Memory B cell (primary cell): Measurements from ENCODE around the gene ECHS1.
"Not testable (repeated sequence)": the region's sequence is repeated elsewhere in the genome, so short reads cannot be mapped to it uniquely, and the experiment has no call there.

Experiments
- ATAC-seq: fragments of 150-1000 bp; cut with Tn5 transposase; 2 replicates; pipeline ENCODE4 v1.10.0; 2021; ENCODE audit warnings: low read depth, mild to moderate bottlenecking, moderate library complexity
- DNase-seq, 2 donors: peaks; one replicate each; pipeline ENCODE4 v3.0.0; 2022; ENCODE audit warnings: low spot score in 2 of 2
- H3K27ac Mint-ChIP-seq: one replicate; pipeline ENCODE4 v1.8.0; 2022; ENCODE audit warnings: mild to moderate bottlenecking, moderate library complexity, mixed read lengths
- H3K27me3 Mint-ChIP-seq: one replicate; pipeline ENCODE4 v1.8.0; 2022; ENCODE audit warnings: mixed read lengths
- H3K36me3 Mint-ChIP-seq: one replicate; pipeline ENCODE4 v1.8.0; 2022; ENCODE audit warnings: mild to moderate bottlenecking, mixed read lengths
- H3K4me1 Mint-ChIP-seq: one replicate; pipeline ENCODE4 v1.8.0; 2022; ENCODE audit warnings: mixed read lengths
- H3K4me3 Mint-ChIP-seq: one replicate; pipeline ENCODE4 v1.8.0; 2022; ENCODE audit warnings: mild to moderate bottlenecking, moderate library complexity, mixed read lengths
- H3K9me3 Mint-ChIP-seq: one replicate; pipeline ENCODE4 v1.8.0; 2022; ENCODE audit warnings: mixed read lengths

ECHS1 gene

DNA sequence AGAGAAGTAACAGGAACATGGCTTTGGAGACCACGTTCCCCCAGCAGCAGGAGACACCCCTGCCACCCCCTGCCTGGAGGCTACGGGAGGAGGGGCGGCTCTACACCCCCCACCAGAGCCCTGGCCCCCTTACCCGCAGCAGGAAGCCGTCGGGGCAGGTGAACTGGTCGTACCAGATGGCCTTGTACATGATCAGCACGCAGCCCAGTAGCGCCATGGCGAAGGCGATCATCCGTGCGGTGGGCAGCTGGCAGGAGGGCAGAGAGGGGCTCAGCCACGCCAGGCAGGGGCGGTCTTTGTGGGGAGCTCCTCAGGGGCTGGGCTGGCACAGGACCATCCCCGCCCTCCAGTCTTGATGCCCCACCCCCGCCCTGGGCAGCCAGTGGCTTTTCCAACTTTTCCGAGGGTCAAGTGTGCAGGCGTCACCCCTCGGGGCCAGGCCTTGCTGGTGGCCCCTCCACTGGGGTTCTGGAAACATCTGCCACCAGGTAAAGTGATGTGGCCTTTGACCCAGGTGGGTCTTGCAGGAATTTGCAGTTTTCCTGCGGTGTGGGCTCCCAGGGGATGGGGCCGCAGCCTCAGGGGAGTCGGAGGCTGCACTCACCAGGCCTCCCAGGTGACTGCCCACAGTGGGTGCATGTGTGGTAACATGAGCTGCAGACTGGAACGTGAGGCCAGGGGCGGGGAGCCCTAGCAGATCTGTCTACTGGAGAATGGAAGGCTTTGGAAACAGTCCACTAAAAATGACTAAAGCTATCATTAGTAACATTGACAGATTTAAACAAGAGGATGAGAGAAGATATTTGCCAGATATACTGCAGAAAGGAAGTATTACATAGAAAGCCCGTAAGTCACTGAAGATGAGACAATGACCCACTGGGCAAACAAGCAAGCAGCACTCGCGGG is 46.2 kb downstream of the ECHS1 start:
- ATAC-seq (no peak), DNase-seq (no peak)
- H3K4me3 Mint-ChIP-seq = no peak overlapping the region
- H3K36me3 Mint-ChIP-seq = no peaks in the 10 kb centered on the region
- H3K27me3 Mint-ChIP-seq = peaks cover 15% of the 10 kb centered on the region
- peaks cover 12% of the 10 kb centered on the region for H3K4me1 Mint-ChIP-seq
- no peak overlapping the region for H3K27ac Mint-ChIP-seq
- H3K9me3 Mint-ChIP-seq = no peaks in the 10 kb centered on the region

GRCh38 chr10:133326223-133326551 is 47.0 kb downstream of the ECHS1 start:
- H3K4me1 Mint-ChIP-seq = peaks cover 12% of the 10 kb centered on the region
- no peak overlapping the region for H3K27ac Mint-ChIP-seq
- no peaks in the 10 kb centered on the region for H3K36me3 Mint-ChIP-seq
- H3K9me3 Mint-ChIP-seq = no peaks in the 10 kb centered on the region
- ATAC-seq (no peak), DNase-seq (no peak)
- peaks cover 15% of the 10 kb centered on the region for H3K27me3 Mint-ChIP-seq
- H3K4me3 Mint-ChIP-seq = peak overlapping the region; percentile 25

DNA sequence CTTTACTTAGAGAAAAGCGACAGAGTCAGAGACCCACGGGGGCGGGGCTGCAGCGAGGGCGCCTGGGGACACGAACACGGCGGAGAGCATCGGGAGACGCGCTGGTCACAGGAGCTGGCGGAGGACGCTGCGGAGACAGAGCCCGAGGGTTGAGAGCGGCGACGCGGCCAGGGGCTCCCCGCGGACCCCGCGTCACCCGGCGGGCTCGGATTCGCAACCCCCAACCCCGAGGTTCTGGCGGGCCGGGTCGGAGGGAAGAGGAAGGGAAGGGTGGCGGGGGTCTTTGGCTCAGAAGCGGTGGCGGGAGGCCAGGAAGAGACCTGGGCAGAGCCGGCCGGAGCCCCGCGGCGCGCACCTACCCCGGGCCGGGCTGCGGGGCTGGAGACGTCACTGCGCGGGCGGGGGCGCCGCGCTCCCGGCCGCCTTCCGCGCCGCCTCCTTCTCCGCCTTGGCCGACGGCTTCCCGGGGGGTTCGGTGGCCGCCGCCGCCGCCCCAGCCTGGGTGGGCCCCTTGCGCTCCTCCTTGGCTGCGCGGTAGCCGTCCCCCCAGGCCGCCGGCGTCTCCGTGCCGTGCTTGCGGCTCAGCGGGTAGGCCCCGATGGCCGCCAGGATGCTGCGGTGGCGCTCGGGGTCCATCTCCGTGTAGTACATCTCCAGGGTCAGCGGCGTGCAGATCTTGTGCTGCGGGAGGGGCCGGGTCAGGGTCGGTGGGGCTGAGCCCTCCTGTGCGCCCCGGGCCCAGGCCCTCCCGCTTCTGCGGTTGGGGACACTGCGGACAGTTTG is 47.5 kb downstream of the ECHS1 start:
- Mint-ChIP-seq H3K27me3 (peaks cover 15% of the 10 kb centered on the region), H3K36me3 (no peaks in the 10 kb centered on the region), H3K4me3 (peak overlapping the region; percentile 89), H3K27ac (peak overlapping the region; percentile 28), H3K4me1 (peaks cover 12% of the 10 kb centered on the region), H3K9me3 (no peaks in the 10 kb centered on the region)
- ATAC-seq (no peak), DNase-seq (no peak)

- ATAC-seq (peak; percentile 42), DNase-seq (no peak)
- H3K4me3 Mint-ChIP-seq = peak overlapping the region; percentile 89
- H3K36me3 Mint-ChIP-seq = peaks cover 2% of the 10 kb centered on the region
- H3K4me1 Mint-ChIP-seq = peaks cover 14% of the 10 kb centered on the region
- H3K27ac Mint-ChIP-seq = peak overlapping the region; percentile 28
- H3K27me3 Mint-ChIP-seq = peaks cover 19% of the 10 kb centered on the region
- peaks cover 2% of the 10 kb centered on the region for H3K9me3 Mint-ChIP-seq
Observed at GRCh38 chr10:133324857-133325260, 48.3 kb downstream of the ECHS1 start.

GRCh38 chr10:133324198-133324792 is 48.9 kb downstream of the ECHS1 start:
- DNase-seq (no peak), ATAC-seq (peak; percentile 83)
- Mint-ChIP-seq H3K36me3 (peaks cover 2% of the 10 kb centered on the region), H3K9me3 (peaks cover 2% of the 10 kb centered on the region), H3K27me3 (peaks cover 23% of the 10 kb centered on the region), H3K4me3 (no peak overlapping the region), H3K27ac (no peak overlapping the region), H3K4me1 (peaks cover 18% of the 10 kb centered on the region)

- not testable (repeated sequence) for H3K4me3 Mint-ChIP-seq, ATAC-seq, H3K9me3 Mint-ChIP-seq, H3K27ac Mint-ChIP-seq, DNase-seq, H3K36me3 Mint-ChIP-seq
- Mint-ChIP-seq H3K4me1 (peaks cover 18% of the 10 kb centered on the region), H3K27me3 (peaks cover 20% of the 10 kb centered on the region)
Observed at GRCh38 chr10:133322064-133322709, 51.0 kb downstream of the ECHS1 start.

DNA sequence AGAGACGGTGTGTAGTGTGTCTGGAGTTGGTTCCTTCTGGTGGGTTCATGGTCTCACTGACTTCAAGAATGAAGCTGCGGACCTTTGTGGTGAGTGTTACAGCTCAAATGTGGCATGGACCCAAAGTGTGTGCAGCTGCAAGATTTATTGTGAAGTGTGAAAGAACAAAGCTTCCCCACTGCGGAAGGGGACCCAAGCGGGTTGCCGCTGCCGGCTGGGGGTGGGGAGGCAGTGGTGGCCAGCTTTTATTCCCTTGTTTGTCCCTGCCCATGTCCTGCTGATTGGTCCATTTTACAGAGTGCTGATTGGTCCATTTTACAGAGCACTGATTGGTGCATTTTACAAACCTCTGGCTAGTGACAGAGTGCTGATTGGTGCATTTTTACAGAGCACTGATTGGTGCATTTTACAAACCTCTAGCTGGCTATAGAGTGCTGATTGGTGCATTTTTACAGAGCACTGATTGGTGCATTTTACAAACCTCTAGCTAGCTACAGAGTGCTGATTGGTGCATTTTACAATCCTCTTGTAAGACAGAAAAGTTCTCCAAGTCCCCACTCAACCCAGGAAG is 52.2 kb downstream of the ECHS1 start:
- Mint-ChIP-seq H3K4me1 (peaks cover 12% of the 10 kb centered on the region), H3K27me3 (peaks cover 13% of the 10 kb centered on the region)
- DNase-seq, H3K27ac Mint-ChIP-seq, H3K36me3 Mint-ChIP-seq, H3K4me3 Mint-ChIP-seq, ATAC-seq, H3K9me3 Mint-ChIP-seq: not testable (repeated sequence)

- H3K36me3 Mint-ChIP-seq = peaks cover 2% of the 10 kb centered on the region
- peak; percentile 65 to 72 for DNase-seq
- peak overlapping the region; percentile 25 for H3K4me3 Mint-ChIP-seq
- peaks cover 2% of the 10 kb centered on the region for H3K9me3 Mint-ChIP-seq
- ATAC-seq = peak; percentile 91
- peaks cover 16% of the 10 kb centered on the region for H3K4me1 Mint-ChIP-seq
- H3K27ac Mint-ChIP-seq = no peak overlapping the region
- H3K27me3 Mint-ChIP-seq = peaks cover 11% of the 10 kb centered on the region
Observed at GRCh38 chr10:133318494-133319127, 54.5 kb downstream of the ECHS1 start.

DNA sequence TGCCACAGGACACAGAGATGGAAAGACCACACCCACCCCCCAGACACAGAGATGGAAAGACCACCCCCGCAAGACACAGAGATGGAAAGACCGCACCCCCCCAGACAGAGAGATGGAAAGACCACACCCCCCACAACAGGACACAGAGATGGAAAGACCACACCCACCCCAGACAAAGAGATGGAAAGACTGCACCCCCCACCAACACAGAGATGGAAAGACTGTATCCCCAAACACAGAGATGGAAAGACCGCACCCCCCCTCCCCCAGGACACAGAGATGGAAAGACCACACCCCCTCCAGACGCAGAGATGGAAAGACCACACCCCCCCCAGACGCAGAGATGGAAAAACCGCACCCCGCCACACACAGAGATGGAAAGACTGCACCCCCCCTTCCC is 56.4 kb downstream of the ECHS1 start:
- peaks cover 7% of the 10 kb centered on the region for H3K36me3 Mint-ChIP-seq
- no peak for DNase-seq
- H3K4me3 Mint-ChIP-seq = no peak overlapping the region
- H3K4me1 Mint-ChIP-seq = peaks cover 16% of the 10 kb centered on the region
- H3K9me3 Mint-ChIP-seq = peaks cover 2% of the 10 kb centered on the region
- ATAC-seq = no peak
- no peak overlapping the region for H3K27ac Mint-ChIP-seq
- H3K27me3 Mint-ChIP-seq = peaks cover 11% of the 10 kb centered on the region

DNA sequence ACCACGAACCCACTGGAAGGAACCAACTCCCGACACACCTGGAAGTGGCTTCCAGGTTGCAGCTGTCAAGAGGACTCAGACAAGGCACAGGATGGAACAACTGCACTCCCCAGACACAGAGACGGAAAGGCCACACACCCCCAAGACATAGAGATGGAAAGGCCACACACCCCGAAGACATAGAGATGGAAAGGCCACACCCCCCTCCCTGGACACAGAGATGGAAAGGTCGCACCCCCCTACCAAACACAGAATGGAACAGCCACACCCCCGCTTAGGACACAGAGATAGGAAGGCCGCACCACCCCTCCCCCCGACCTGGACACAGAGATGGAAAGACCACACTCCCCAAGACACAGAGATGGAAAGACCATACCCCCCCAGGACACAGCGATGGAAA is 56.9 kb downstream of the ECHS1 start:
- peaks cover 2% of the 10 kb centered on the region for H3K9me3 Mint-ChIP-seq
- ATAC-seq (no peak), DNase-seq (no peak)
- peaks cover 11% of the 10 kb centered on the region for H3K27me3 Mint-ChIP-seq
- H3K27ac Mint-ChIP-seq = no peak overlapping the region
- H3K36me3 Mint-ChIP-seq = peaks cover 7% of the 10 kb centered on the region
- H3K4me3 Mint-ChIP-seq = peak overlapping the region; percentile 9
- H3K4me1 Mint-ChIP-seq = peaks cover 16% of the 10 kb centered on the region

- H3K4me3 Mint-ChIP-seq = peak overlapping the region; percentile 9
- H3K4me1 Mint-ChIP-seq = peaks cover 16% of the 10 kb centered on the region
- peaks cover 2% of the 10 kb centered on the region for H3K9me3 Mint-ChIP-seq
- H3K27ac Mint-ChIP-seq = no peak overlapping the region
- DNase-seq (no peak), ATAC-seq (no peak)
- H3K36me3 Mint-ChIP-seq = peaks cover 7% of the 10 kb centered on the region
- peaks cover 11% of the 10 kb centered on the region for H3K27me3 Mint-ChIP-seq
Observed at GRCh38 chr10:133315847-133316246, 57.3 kb downstream of the ECHS1 start.

- no peak for ATAC-seq
- no peak for DNase-seq
- Mint-ChIP-seq H3K4me1 (peaks cover 14% of the 10 kb centered on the region), H3K27ac (no peak overlapping the region), H3K36me3 (peaks cover 5% of the 10 kb centered on the region), H3K4me3 (no peak overlapping the region), H3K9me3 (no peaks in the 10 kb centered on the region), H3K27me3 (peaks cover 7% of the 10 kb centered on the region)
Observed at GRCh38 chr10:133314911-133315310, 58.2 kb downstream of the ECHS1 start.

DNA sequence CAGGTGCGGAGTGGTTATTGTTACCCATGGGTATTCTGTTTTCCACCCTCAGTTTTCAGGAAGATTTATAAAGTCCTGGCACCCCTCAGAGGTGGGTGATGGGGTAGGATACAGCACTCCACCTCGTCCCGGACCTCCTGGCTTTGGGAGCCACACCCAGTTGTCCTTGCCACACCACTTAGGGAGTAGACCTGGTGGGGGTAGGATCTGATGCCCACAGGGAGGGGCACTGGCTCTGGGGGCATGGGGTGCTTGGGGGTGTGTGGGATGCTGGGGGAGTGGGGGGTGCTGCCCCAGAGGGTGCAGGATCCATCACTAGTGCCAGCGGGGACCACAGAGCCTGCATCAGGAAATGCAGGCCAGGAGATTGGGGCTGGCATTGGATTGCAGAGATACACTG is 60.0 kb downstream of the ECHS1 start:
- Mint-ChIP-seq H3K4me1 (peaks cover 7% of the 10 kb centered on the region), H3K27ac (no peak overlapping the region), H3K9me3 (no peaks in the 10 kb centered on the region), H3K36me3 (peaks cover 6% of the 10 kb centered on the region), H3K4me3 (no peak overlapping the region), H3K27me3 (no peaks in the 10 kb centered on the region)
- ATAC-seq (no peak), DNase-seq (no peak)
